Measurements from ENCODE around the gene MRM1. TPM values are rescaled to one million over a fixed set of nuclear protein-coding genes. Genes with fewer than 3 reads are reported as not detected.
A peak's percentile ranks its signal among the peaks of the same experiment; 100 is the strongest.

The MRM1 gene
- total RNA-seq, 1 donor from 2014 or later = 4.2 TPM

GRCh38 chr17:36641331-36641876, 40.0 kb downstream of the MRM1 start:
- H3K9me3 ChIP-seq (ENCODE audit: control insufficient read depth in 3 of 3, low read length in 3 of 3) = no peaks in the 10 kb centered on the region
- H3K36me3 ChIP-seq (ENCODE audit: control insufficient read depth in 3 of 3, insufficient read depth in 3 of 3, low read length in 3 of 3) = no peaks in the 10 kb centered on the region
- H3K27ac ChIP-seq (ENCODE audit: low read depth, low read length) = no peak overlapping the region
- no peak overlapping the region for H3K9ac ChIP-seq (ENCODE audit: low read depth in 1 of 3, low read length in 3 of 3)
- H3K4me3 ChIP-seq (ENCODE audit: low read length in 3 of 3) = peak overlapping the region in 1 of 3 donors; percentile 52
- H3K27me3 ChIP-seq (ENCODE audit: control insufficient read depth in 3 of 3, insufficient read depth in 3 of 3, low read length in 3 of 3) = peaks cover 76 to 84% (median 84%) of the 10 kb centered on the region in 3 donors
- H3K4me1 ChIP-seq (ENCODE audit: control insufficient read depth in 3 of 3, insufficient read depth in 3 of 3, low read length in 3 of 3) = peaks cover 0 to 16% (median 11%) of the 10 kb centered on the region in 3 donors

- Histone ChIP-seq H3K9ac (ENCODE audit: low read depth in 1 of 3, low read length in 3 of 3) (no peak overlapping the region), H3K36me3 (ENCODE audit: control insufficient read depth in 3 of 3, insufficient read depth in 3 of 3, low read length in 3 of 3) (no peaks in the 10 kb centered on the region), H3K27me3 (ENCODE audit: control insufficient read depth in 3 of 3, insufficient read depth in 3 of 3, low read length in 3 of 3) (peaks cover 75 to 87% (median 84%) of the 10 kb centered on the region in 3 donors), H3K27ac (ENCODE audit: low read depth, low read length) (no peak overlapping the region), H3K4me1 (ENCODE audit: control insufficient read depth in 3 of 3, insufficient read depth in 3 of 3, low read length in 3 of 3) (peaks cover 0 to 16% (median 11%) of the 10 kb centered on the region in 3 donors), H3K4me3 (ENCODE audit: low read length in 3 of 3) (peak overlapping the region in 2 of 3 donors; percentile 52), H3K9me3 (ENCODE audit: control insufficient read depth in 3 of 3, low read length in 3 of 3) (no peaks in the 10 kb centered on the region)
These were observed 40.8 kb downstream of the MRM1 start for GRCh38 chr17:36641877-36642845.

- H3K4me1 ChIP-seq (ENCODE audit: control insufficient read depth in 3 of 3, insufficient read depth in 3 of 3, low read length in 3 of 3) = peaks cover 0 to 16% (median 11%) of the 10 kb centered on the region in 3 donors
- H3K27ac ChIP-seq (ENCODE audit: low read depth, low read length) = no peak overlapping the region
- H3K9me3 ChIP-seq (ENCODE audit: control insufficient read depth in 3 of 3, low read length in 3 of 3) = no peaks in the 10 kb centered on the region
- H3K36me3 ChIP-seq (ENCODE audit: control insufficient read depth in 3 of 3, insufficient read depth in 3 of 3, low read length in 3 of 3) = no peaks in the 10 kb centered on the region
- H3K4me3 ChIP-seq (ENCODE audit: low read length in 3 of 3) = no peak overlapping the region
- H3K9ac ChIP-seq (ENCODE audit: low read depth in 1 of 3, low read length in 3 of 3) = no peak overlapping the region
- peaks cover 68 to 89% (median 82%) of the 10 kb centered on the region in 3 donors for H3K27me3 ChIP-seq (ENCODE audit: control insufficient read depth in 3 of 3, insufficient read depth in 3 of 3, low read length in 3 of 3)
These were observed 41.8 kb downstream of the MRM1 start for GRCh38 chr17:36643086-36643685.

GRCh38 chr17:36645422-36645821, 44.0 kb downstream of the MRM1 start:
- no peak overlapping the region for H3K9ac ChIP-seq (ENCODE audit: low read depth in 1 of 3, low read length in 3 of 3)
- no peaks in the 10 kb centered on the region for H3K36me3 ChIP-seq (ENCODE audit: control insufficient read depth in 3 of 3, insufficient read depth in 3 of 3, low read length in 3 of 3)
- peaks cover 0 to 16% (median 11%) of the 10 kb centered on the region in 3 donors for H3K4me1 ChIP-seq (ENCODE audit: control insufficient read depth in 3 of 3, insufficient read depth in 3 of 3, low read length in 3 of 3)
- H3K4me3 ChIP-seq (ENCODE audit: low read length in 3 of 3) = no peak overlapping the region
- H3K9me3 ChIP-seq (ENCODE audit: control insufficient read depth in 3 of 3, low read length in 3 of 3) = no peaks in the 10 kb centered on the region
- peaks cover 48 to 80% (median 77%) of the 10 kb centered on the region in 3 donors for H3K27me3 ChIP-seq (ENCODE audit: control insufficient read depth in 3 of 3, insufficient read depth in 3 of 3, low read length in 3 of 3)
- H3K27ac ChIP-seq (ENCODE audit: low read depth, low read length) = no peak overlapping the region

GRCh38 chr17:36647636-36648035, 46.3 kb downstream of the MRM1 start:
- H3K4me1 ChIP-seq (ENCODE audit: control insufficient read depth in 3 of 3, insufficient read depth in 3 of 3, low read length in 3 of 3) = peaks cover 0 to 2% (median under 1%) of the 10 kb centered on the region in 3 donors
- no peak overlapping the region for H3K27ac ChIP-seq (ENCODE audit: low read depth, low read length)
- H3K36me3 ChIP-seq (ENCODE audit: control insufficient read depth in 3 of 3, insufficient read depth in 3 of 3, low read length in 3 of 3) = no peaks in the 10 kb centered on the region
- peaks cover 32 to 68% (median 62%) of the 10 kb centered on the region in 3 donors for H3K27me3 ChIP-seq (ENCODE audit: control insufficient read depth in 3 of 3, insufficient read depth in 3 of 3, low read length in 3 of 3)
- H3K9me3 ChIP-seq (ENCODE audit: control insufficient read depth in 3 of 3, low read length in 3 of 3) = no peaks in the 10 kb centered on the region
- no peak overlapping the region for H3K9ac ChIP-seq (ENCODE audit: low read depth in 1 of 3, low read length in 3 of 3)
- no peak overlapping the region for H3K4me3 ChIP-seq (ENCODE audit: low read length in 3 of 3)

- no peak overlapping the region for H3K9ac ChIP-seq (ENCODE audit: low read depth in 1 of 3, low read length in 3 of 3)
- H3K27ac ChIP-seq (ENCODE audit: low read depth, low read length) = no peak overlapping the region
- no peaks in the 10 kb centered on the region for H3K4me1 ChIP-seq (ENCODE audit: control insufficient read depth in 3 of 3, insufficient read depth in 3 of 3, low read length in 3 of 3)
- H3K36me3 ChIP-seq (ENCODE audit: control insufficient read depth in 3 of 3, insufficient read depth in 3 of 3, low read length in 3 of 3) = no peaks in the 10 kb centered on the region
- H3K4me3 ChIP-seq (ENCODE audit: low read length in 3 of 3) = no peak overlapping the region
- H3K27me3 ChIP-seq (ENCODE audit: control insufficient read depth in 3 of 3, insufficient read depth in 3 of 3, low read length in 3 of 3) = peaks cover 20 to 65% (median 52%) of the 10 kb centered on the region in 3 donors
- H3K9me3 ChIP-seq (ENCODE audit: control insufficient read depth in 3 of 3, low read length in 3 of 3) = no peaks in the 10 kb centered on the region
These were observed 48.9 kb downstream of the MRM1 start for GRCh38 chr17:36650096-36650775.

GRCh38 chr17:36653374-36653773, 52.0 kb downstream of the MRM1 start:
- Histone ChIP-seq H3K9me3 (ENCODE audit: control insufficient read depth in 3 of 3, low read length in 3 of 3) (no peaks in the 10 kb centered on the region), H3K9ac (ENCODE audit: low read depth in 1 of 3, low read length in 3 of 3) (no peak overlapping the region), H3K4me1 (ENCODE audit: control insufficient read depth in 3 of 3, insufficient read depth in 3 of 3, low read length in 3 of 3) (peaks cover 0 to 3% (median 2%) of the 10 kb centered on the region in 3 donors), H3K27ac (ENCODE audit: low read depth, low read length) (no peak overlapping the region), H3K4me3 (ENCODE audit: low read length in 3 of 3) (no peak overlapping the region), H3K27me3 (ENCODE audit: control insufficient read depth in 3 of 3, insufficient read depth in 3 of 3, low read length in 3 of 3) (peaks cover 36 to 72% (median 51%) of the 10 kb centered on the region in 3 donors), H3K36me3 (ENCODE audit: control insufficient read depth in 3 of 3, insufficient read depth in 3 of 3, low read length in 3 of 3) (no peaks in the 10 kb centered on the region)

- Histone ChIP-seq H3K4me3 (ENCODE audit: low read length in 3 of 3) (no peak overlapping the region), H3K9me3 (ENCODE audit: control insufficient read depth in 3 of 3, low read length in 3 of 3) (no peaks in the 10 kb centered on the region), H3K4me1 (ENCODE audit: control insufficient read depth in 3 of 3, insufficient read depth in 3 of 3, low read length in 3 of 3) (peaks cover 0 to 3% (median 2%) of the 10 kb centered on the region in 3 donors), H3K36me3 (ENCODE audit: control insufficient read depth in 3 of 3, insufficient read depth in 3 of 3, low read length in 3 of 3) (no peaks in the 10 kb centered on the region), H3K27me3 (ENCODE audit: control insufficient read depth in 3 of 3, insufficient read depth in 3 of 3, low read length in 3 of 3) (peaks cover 36 to 77% (median 55%) of the 10 kb centered on the region in 3 donors), H3K9ac (ENCODE audit: low read depth in 1 of 3, low read length in 3 of 3) (no peak overlapping the region), H3K27ac (ENCODE audit: low read depth, low read length) (no peak overlapping the region)
These were observed 52.5 kb downstream of the MRM1 start for GRCh38 chr17:36653856-36654255.

GRCh38 chr17:36655726-36656125, 54.3 kb downstream of the MRM1 start:
- Histone ChIP-seq H3K27ac (ENCODE audit: low read depth, low read length) (no peak overlapping the region), H3K9ac (ENCODE audit: low read depth in 1 of 3, low read length in 3 of 3) (no peak overlapping the region), H3K27me3 (ENCODE audit: control insufficient read depth in 3 of 3, insufficient read depth in 3 of 3, low read length in 3 of 3) (peaks cover 46 to 77% (median 68%) of the 10 kb centered on the region in 3 donors), H3K9me3 (ENCODE audit: control insufficient read depth in 3 of 3, low read length in 3 of 3) (no peaks in the 10 kb centered on the region), H3K4me1 (ENCODE audit: control insufficient read depth in 3 of 3, insufficient read depth in 3 of 3, low read length in 3 of 3) (peaks cover 0 to 3% (median 2%) of the 10 kb centered on the region in 3 donors), H3K4me3 (ENCODE audit: low read length in 3 of 3) (no peak overlapping the region), H3K36me3 (ENCODE audit: control insufficient read depth in 3 of 3, insufficient read depth in 3 of 3, low read length in 3 of 3) (no peaks in the 10 kb centered on the region)

Measured in skeletal muscle tissue (tissue), 4 donors.